ENCODE data around the gene ARF5.
"Not testable (repeated sequence)": the region's sequence is repeated elsewhere in the genome, so short reads cannot be mapped to it uniquely, and the experiment has no call there.

The ARF5 gene

GRCh38 chr7:127588019-127588696 lies at the start of gene ARF5:
TSS of gene ARF5 (plus strand) at chr7:127588411. CDS start at chr7:127588499, 88 bp downstream.
- ChIA-PET CTCF (interaction anchor here (0.7 to 1.3 kb wide), 2 partner anchors 17 to 41 kb away, joined by 3 to 6 read pairs; no protein-coding TSS in a partner anchor), POLR2A (interaction anchor here (0.6 to 2.1 kb wide), 13 partner anchors 9 to 621 kb away, joined by 3 to 10 read pairs (median 3); no protein-coding TSS in a partner anchor)
- TF ChIP-seq ELF4 (IDR thresholded peaks at IDR 0.05) (no peak; the same call in 1 of the 2 replicates), FOXK2 (IDR thresholded peaks at IDR 0.05) (no peak), BHLHE40 (IDR thresholded peaks at IDR 0.05; ENCODE audit: borderline replicate concordance) (no peak), NFRKB (IDR thresholded peaks at IDR 0.05) (no peak), SUZ12 (IDR thresholded peaks at IDR 0.05) (no peak), ARNT (IDR thresholded peaks at IDR 0.05) (no peak), LEF1 (IDR thresholded peaks at IDR 0.05; ENCODE audit: borderline replicate concordance) (no peak), CTBP1 (IDR thresholded peaks at IDR 0.05; ENCODE audit: borderline replicate concordance) (no peak), ZNF384 (IDR thresholded peaks at IDR 0.05) (no peak), FOXM1 (IDR thresholded peaks at IDR 0.05; ENCODE audit: borderline replicate concordance) (no peak), TARDBP (IDR thresholded peaks at IDR 0.05) (no peak), HDGF (IDR thresholded peaks at IDR 0.05; ENCODE audit: borderline replicate concordance) (no peak), L3MBTL2 (conservative IDR thresholded peaks at IDR 0.05) (no peak), SP1 (IDR thresholded peaks at IDR 0.05) (no peak), FOXA1 (IDR thresholded peaks at IDR 0.05) (no peak)
- TF ChIP-seq, protein P1, sequence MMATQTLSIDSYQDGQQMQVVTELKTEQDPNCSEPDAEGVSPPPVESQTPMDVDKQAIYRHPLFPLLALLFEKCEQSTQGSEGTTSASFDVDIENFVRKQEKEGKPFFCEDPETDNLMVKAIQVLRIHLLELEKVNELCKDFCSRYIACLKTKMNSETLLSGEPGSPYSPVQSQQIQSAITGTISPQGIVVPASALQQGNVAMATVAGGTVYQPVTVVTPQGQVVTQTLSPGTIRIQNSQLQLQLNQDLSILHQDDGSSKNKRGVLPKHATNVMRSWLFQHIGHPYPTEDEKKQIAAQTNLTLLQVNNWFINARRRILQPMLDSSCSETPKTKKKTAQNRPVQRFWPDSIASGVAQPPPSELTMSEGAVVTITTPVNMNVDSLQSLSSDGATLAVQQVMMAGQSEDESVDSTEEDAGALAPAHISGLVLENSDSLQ (IDR thresholded peaks at IDR 0.05), result no peak
- peak; percentile 92 for DNase-seq (ENCODE audit: extremely low spot score)

DNA sequence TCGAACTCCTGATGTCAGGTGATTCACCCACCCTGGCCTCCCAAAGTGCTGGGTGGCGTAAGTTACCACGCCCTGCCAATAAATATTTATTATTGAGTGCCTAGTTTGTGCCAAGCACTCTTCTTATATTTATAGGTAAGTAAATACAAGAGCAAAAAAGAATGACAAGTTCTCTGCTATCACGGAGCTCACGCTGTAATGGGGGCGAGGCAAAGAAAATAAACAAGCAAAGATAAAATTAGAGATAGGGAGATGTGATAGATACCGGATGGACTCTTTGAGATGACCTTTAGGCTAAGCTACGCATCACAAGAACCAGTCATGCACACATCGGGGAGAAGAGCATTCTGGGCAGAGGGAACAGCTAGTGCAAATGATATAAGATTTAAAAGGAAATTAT lies 49.1 kb upstream of the ARF5 start:
- TF ChIP-seq ARNT (IDR thresholded peaks at IDR 0.05) (no peak), HDGF (IDR thresholded peaks at IDR 0.05; ENCODE audit: borderline replicate concordance) (no peak), ELF4 (IDR thresholded peaks at IDR 0.05) (no peak), CTBP1 (IDR thresholded peaks at IDR 0.05; ENCODE audit: borderline replicate concordance) (no peak), SP1 (IDR thresholded peaks at IDR 0.05) (no peak)
- DNase-seq (ENCODE audit: extremely low spot score), result no peak
- ChIA-PET CTCF (no interaction called here), POLR2A (no interaction called here)

GRCh38 chr7:127540461-127540860 lies 47.8 kb upstream of the ARF5 start:
- DNase-seq (ENCODE audit: extremely low spot score); POLR2A ChIA-PET; CTCF ChIA-PET: not testable (repeated sequence)

DNA sequence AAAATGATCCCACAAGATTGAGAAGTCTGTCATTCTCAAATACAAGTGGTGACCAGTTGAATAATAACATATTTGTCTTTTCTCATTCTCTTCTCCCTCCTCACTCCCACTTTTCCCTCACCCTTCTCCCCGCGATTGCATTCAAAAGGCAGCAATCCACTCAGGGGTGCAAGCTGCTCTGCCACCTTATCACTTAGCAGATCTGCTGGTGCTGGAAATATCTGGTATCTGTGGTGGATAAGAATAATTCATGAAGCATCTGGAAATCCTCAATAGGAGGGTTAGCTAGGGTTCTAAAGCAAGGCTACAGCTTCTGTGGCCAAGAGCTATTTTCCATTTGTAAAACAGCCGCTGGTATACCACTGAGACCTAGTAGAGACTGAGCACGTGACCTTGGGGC lies 46.7 kb upstream of the ARF5 start:
- CTCF ChIA-PET, result no interaction called here
- POLR2A ChIA-PET, result no interaction called here
- DNase-seq (ENCODE audit: extremely low spot score), result no peak
- TF ChIP-seq L3MBTL2 (conservative IDR thresholded peaks at IDR 0.05), result no peak
- TF ChIP-seq LEF1 (IDR thresholded peaks at IDR 0.05; ENCODE audit: borderline replicate concordance), result no peak
- TF ChIP-seq SP1 (IDR thresholded peaks at IDR 0.05), result no peak
- no peak for TF ChIP-seq FOXK2 (IDR thresholded peaks at IDR 0.05)
- TF ChIP-seq FOXM1 (IDR thresholded peaks at IDR 0.05; ENCODE audit: borderline replicate concordance), result no peak
- TF ChIP-seq TARDBP (IDR thresholded peaks at IDR 0.05), result no peak
- TF ChIP-seq CTBP1 (IDR thresholded peaks at IDR 0.05; ENCODE audit: borderline replicate concordance), result no peak
- no peak for TF ChIP-seq ARNT (IDR thresholded peaks at IDR 0.05)
- TF ChIP-seq FOXA1 (IDR thresholded peaks at IDR 0.05), result no peak
- no peak for TF ChIP-seq BHLHE40 (IDR thresholded peaks at IDR 0.05; ENCODE audit: borderline replicate concordance)
- TF ChIP-seq ELF4 (IDR thresholded peaks at IDR 0.05), result no peak
- TF ChIP-seq HDGF (IDR thresholded peaks at IDR 0.05; ENCODE audit: borderline replicate concordance), result no peak
- TF ChIP-seq, protein P1 (IDR thresholded peaks at IDR 0.05), result no peak
- no peak for TF ChIP-seq NFRKB (IDR thresholded peaks at IDR 0.05)
- no peak for TF ChIP-seq ZNF384 (IDR thresholded peaks at IDR 0.05)
- TF ChIP-seq SUZ12 (IDR thresholded peaks at IDR 0.05), result no peak

- TF ChIP-seq FOXA1 (IDR thresholded peaks at IDR 0.05), result no peak
- TF ChIP-seq FOXM1 (IDR thresholded peaks at IDR 0.05; ENCODE audit: borderline replicate concordance), result no peak
- TF ChIP-seq ARNT (IDR thresholded peaks at IDR 0.05), result no peak
- TF ChIP-seq L3MBTL2 (conservative IDR thresholded peaks at IDR 0.05), result no peak
- TF ChIP-seq LEF1 (IDR thresholded peaks at IDR 0.05; ENCODE audit: borderline replicate concordance), result no peak
- TF ChIP-seq CTBP1 (IDR thresholded peaks at IDR 0.05; ENCODE audit: borderline replicate concordance), result no peak
- TF ChIP-seq, protein P1 (IDR thresholded peaks at IDR 0.05), result no peak
- TF ChIP-seq ELF4 (IDR thresholded peaks at IDR 0.05), result no peak
- no peak for TF ChIP-seq SUZ12 (IDR thresholded peaks at IDR 0.05)
- TF ChIP-seq BHLHE40 (IDR thresholded peaks at IDR 0.05; ENCODE audit: borderline replicate concordance), result no peak
- TF ChIP-seq SP1 (IDR thresholded peaks at IDR 0.05), result no peak
- TF ChIP-seq ZNF384 (IDR thresholded peaks at IDR 0.05), result no peak
- no peak for TF ChIP-seq NFRKB (IDR thresholded peaks at IDR 0.05)
- TF ChIP-seq TARDBP (IDR thresholded peaks at IDR 0.05), result no peak
- TF ChIP-seq HDGF (IDR thresholded peaks at IDR 0.05; ENCODE audit: borderline replicate concordance), result no peak
- no peak for DNase-seq (ENCODE audit: extremely low spot score)
- CTCF ChIA-PET, result no interaction called here
- POLR2A ChIA-PET, result no interaction called here
Observed at GRCh38 chr7:127546313-127546712, 41.9 kb upstream of the ARF5 start.

- POLR2A ChIA-PET, result no interaction called here
- CTCF ChIA-PET, result no interaction called here
- TF ChIP-seq ARNT (IDR thresholded peaks at IDR 0.05) (no peak), SUZ12 (IDR thresholded peaks at IDR 0.05) (no peak), HDGF (IDR thresholded peaks at IDR 0.05; ENCODE audit: borderline replicate concordance) (no peak), TARDBP (IDR thresholded peaks at IDR 0.05) (no peak), ZNF384 (IDR thresholded peaks at IDR 0.05) (no peak), NFRKB (IDR thresholded peaks at IDR 0.05) (no peak), FOXA1 (IDR thresholded peaks at IDR 0.05) (no peak), LEF1 (IDR thresholded peaks at IDR 0.05; ENCODE audit: borderline replicate concordance) (no peak), SP1 (IDR thresholded peaks at IDR 0.05) (no peak), FOXM1 (IDR thresholded peaks at IDR 0.05; ENCODE audit: borderline replicate concordance) (no peak), BHLHE40 (IDR thresholded peaks at IDR 0.05; ENCODE audit: borderline replicate concordance) (no peak), ELF4 (IDR thresholded peaks at IDR 0.05) (no peak), CTBP1 (IDR thresholded peaks at IDR 0.05; ENCODE audit: borderline replicate concordance) (no peak), L3MBTL2 (conservative IDR thresholded peaks at IDR 0.05) (no peak), FOXK2 (IDR thresholded peaks at IDR 0.05) (no peak)
- TF ChIP-seq, protein P1 (IDR thresholded peaks at IDR 0.05), result no peak
- peak; percentile 19 for DNase-seq (ENCODE audit: extremely low spot score)
Observed at GRCh38 chr7:127550247-127550646, 38.0 kb upstream of the ARF5 start.

Measured in HEK293T (cell line).